Activated B cell treated with CpG ODN at 0.5 μM for 24 hours (primary cell): ENCODE results near the gene GPR153. TPM values are rescaled to one million over a fixed set of nuclear protein-coding genes. Genes with fewer than 3 reads are reported as not detected.

Source experiments
- ATAC-seq: fragments of 200-7000 bp; cut with Tn5 transposase; one replicate; pipeline ENCODE4 v1.10.0; 2021; ENCODE audit warnings: low read depth, mild to moderate bottlenecking, moderate library complexity
- CTCF ChIA-PET: fragments of 350-600 bp; sonication (Branson Sonifier 250); formaldehyde crosslinking; loops from one replicate; lab custom pipeline; 2021; ENCODE audit warnings: antibody characterized with exemption; lab: Charles Lee
- POLR2A ChIA-PET: fragments of 350-600 bp; sonication (Branson Sonifier 250); formaldehyde crosslinking; loops from one replicate; lab custom pipeline; 2021; ENCODE audit warnings: antibody characterized with exemption; lab: Charles Lee
- DNase-seq: peaks from one replicate; pipeline ENCODE4 v3.0.0; 2022
- H3K27ac Mint-ChIP-seq: one replicate; pipeline ENCODE4 v1.8.0; 2020; ENCODE audit warnings: mixed read lengths
- H3K27me3 Mint-ChIP-seq: one replicate; pipeline ENCODE4 v1.8.0; 2021; ENCODE audit warnings: mixed read lengths
- H3K36me3 Mint-ChIP-seq: one replicate; pipeline ENCODE4 v1.8.0; 2021; ENCODE audit warnings: low read depth, mixed read lengths
- H3K4me1 Mint-ChIP-seq: one replicate; pipeline ENCODE4 v1.8.0; 2021; ENCODE audit warnings: mixed read lengths
- H3K4me3 Mint-ChIP-seq: one replicate; pipeline ENCODE4 v1.8.0; 2020; ENCODE audit warnings: mild to moderate bottlenecking, mixed read lengths
- H3K9me3 Mint-ChIP-seq: one replicate; pipeline ENCODE4 v1.8.0; 2020; ENCODE audit warnings: mixed read lengths
- CTCF ChIP-seq: fragments of 200-600 bp; IDR thresholded peaks from one replicate; pipeline ENCODE4 v1.8.0; 2022; ENCODE audit warnings: antibody characterized with exemption, mild to moderate bottlenecking
- intact Hi-C: fragments of 100-400 bp; cut with micrococcal nuclease; formaldehyde crosslinking; loops from one replicate; pipeline ENCODE4 v1.15.1; 2024
- total RNA-seq: library from RNA; stranded (reverse); gene quantifications from 2 replicates; pipeline ENCODE4 v1.2.3, GENCODE V29; 2022

Gene GPR153
- total RNA-seq, 1 donor from 2014 or later, result 0.22 TPM

DNA sequence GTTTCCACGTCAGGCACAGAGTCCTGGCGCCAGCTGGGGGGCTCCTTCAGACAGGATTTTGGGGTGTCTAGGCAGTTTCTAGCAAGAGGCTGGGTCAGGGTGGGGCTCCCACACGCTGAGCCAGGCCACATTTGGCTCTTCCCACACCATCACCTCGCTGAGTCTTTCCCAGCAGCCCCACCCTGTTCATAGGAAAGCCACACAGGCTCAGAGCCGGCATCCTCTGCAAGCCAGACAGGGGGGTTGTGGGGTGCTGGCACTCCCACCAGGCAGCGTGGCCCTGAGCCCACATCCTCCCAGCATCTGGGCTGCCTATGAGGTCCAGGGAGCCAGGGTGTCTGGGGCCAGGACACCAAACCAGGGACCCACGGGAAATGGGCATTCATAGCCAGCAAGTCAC, 2.8 kb upstream of the GPR153 start:
- Mint-ChIP-seq H3K27ac (no peak overlapping the region), H3K27me3 (peaks cover 15% of the 10 kb centered on the region), H3K4me3 (no peak overlapping the region), H3K4me1 (peaks cover 5% of the 10 kb centered on the region), H3K9me3 (no peaks in the 10 kb centered on the region), H3K36me3 (no peaks in the 10 kb centered on the region)
- CTCF ChIA-PET, result interaction anchor here (1.9 kb wide), 1 partner anchor 17 kb away, joined by 5 read pairs; no protein-coding TSS in a partner anchor
- intact Hi-C loops, result loop anchor here (5.0 kb wide), 1 partner anchor 84 kb away; no protein-coding TSS in a partner anchor
- ATAC-seq (no peak), DNase-seq (no peak)
- no peak for TF ChIP-seq CTCF
- POLR2A ChIA-PET, result no interaction called here

DNA sequence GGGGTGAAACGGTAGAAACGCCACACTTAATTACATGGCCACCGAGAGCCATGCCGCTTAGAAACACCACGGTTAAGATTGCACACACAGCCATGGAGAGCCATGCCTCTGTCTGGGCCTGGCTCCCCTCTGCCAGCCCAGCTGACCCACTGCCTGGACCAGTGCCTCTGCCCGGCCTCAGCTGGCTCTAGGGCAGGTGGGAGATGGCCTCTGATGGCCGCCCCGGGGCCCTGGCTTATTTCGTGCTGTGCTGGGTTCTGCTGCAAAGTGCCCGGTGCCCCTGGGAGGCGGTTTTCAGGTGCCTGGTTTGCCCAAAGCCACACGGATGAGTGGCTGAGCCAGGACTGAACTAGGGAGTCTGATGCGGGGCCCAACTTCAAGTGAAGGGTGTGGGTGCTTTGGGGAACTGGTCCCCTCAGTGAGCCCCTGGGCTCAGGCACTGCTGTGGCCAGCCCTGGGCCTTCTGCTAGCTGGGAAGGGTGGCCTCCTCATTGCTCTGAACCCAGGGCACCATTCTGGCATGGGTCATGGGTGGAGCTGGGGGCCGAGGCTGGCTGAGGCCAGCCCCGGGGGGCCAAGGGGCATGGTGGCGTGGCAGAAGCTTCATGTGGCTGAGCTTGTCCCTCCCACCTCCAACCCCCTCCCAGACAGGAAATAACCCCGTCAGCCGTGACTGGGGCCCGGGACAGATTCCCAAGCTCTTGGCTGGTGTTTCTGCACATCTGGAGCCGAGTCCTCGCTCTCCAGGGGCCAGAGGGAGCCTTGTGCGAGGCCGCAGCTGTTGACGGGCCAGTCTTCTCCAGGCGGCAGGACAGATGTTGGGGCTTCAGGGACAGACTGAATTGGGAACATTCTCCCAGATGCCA, 1.9 kb upstream of the GPR153 start:
- Mint-ChIP-seq H3K9me3 (no peaks in the 10 kb centered on the region), H3K27ac (no peak overlapping the region), H3K4me3 (no peak overlapping the region), H3K27me3 (peaks cover 17% of the 10 kb centered on the region), H3K36me3 (no peaks in the 10 kb centered on the region), H3K4me1 (peaks cover 5% of the 10 kb centered on the region)
- no peak for TF ChIP-seq CTCF
- ATAC-seq (no peak), DNase-seq (no peak)
- intact Hi-C loops, result loop anchor here (5.0 kb wide), 1 partner anchor 85 kb away; no protein-coding TSS in a partner anchor
- ChIA-PET POLR2A (no interaction called here), CTCF (interaction anchor here (1.0 to 1.9 kb wide), 2 partner anchors 16 to 142 kb away, joined by 3 to 5 read pairs; no protein-coding TSS in a partner anchor)

GRCh38 chr1:6261615-6261995, 707 bp upstream of the GPR153 start:
- Mint-ChIP-seq H3K36me3 (no peaks in the 10 kb centered on the region), H3K4me3 (peak overlapping the region; percentile 66), H3K4me1 (peaks cover 5% of the 10 kb centered on the region), H3K27ac (no peak overlapping the region), H3K9me3 (no peaks in the 10 kb centered on the region), H3K27me3 (peaks cover 20% of the 10 kb centered on the region)
- TF ChIP-seq CTCF, result no peak
- intact Hi-C loops, result loop anchor here (5.0 kb wide), 1 partner anchor 86 kb away; no protein-coding TSS in a partner anchor
- ChIA-PET POLR2A (no interaction called here), CTCF (no interaction called here)
- ATAC-seq (no peak), DNase-seq (no peak)

GRCh38 chr1:6260433-6260934, 414 bp downstream of the GPR153 start:
- H3K4me3 Mint-ChIP-seq, result no peak overlapping the region
- peak; percentile 31 for DNase-seq
- ATAC-seq, result peak; percentile 45
- H3K27ac Mint-ChIP-seq, result no peak overlapping the region
- no peaks in the 10 kb centered on the region for H3K9me3 Mint-ChIP-seq
- H3K4me1 Mint-ChIP-seq, result peaks cover 5% of the 10 kb centered on the region
- no peaks in the 10 kb centered on the region for H3K36me3 Mint-ChIP-seq
- POLR2A ChIA-PET, result no interaction called here
- no peak for TF ChIP-seq CTCF
- peaks cover 20% of the 10 kb centered on the region for H3K27me3 Mint-ChIP-seq
- intact Hi-C loops, result loop anchor here (5.0 kb wide), 1 partner anchor 87 kb away; no protein-coding TSS in a partner anchor
- CTCF ChIA-PET, result no interaction called here
